H1 (cell line): ENCODE results near the gene CD151. TPM values are rescaled to one million over a fixed set of nuclear protein-coding genes. Genes with fewer than 3 reads are reported as not detected.

Experiments
- CTCF ChIA-PET: fragments of 300-600 bp; sonication (Branson Sonifier 250); formaldehyde crosslinking; loops from one replicate; lab custom pipeline; 2021; ENCODE audit not compliant: partially characterized antibody; lab: Charles Lee
- POLR2A ChIA-PET: fragments of 300-600 bp; sonication (Branson Sonifier 250); formaldehyde crosslinking; loops from one replicate; lab custom pipeline; 2021; ENCODE audit warnings: inconsistent platforms; ENCODE audit not compliant: partially characterized antibody; lab: Charles Lee
- DNase-seq, 2 experiments: peaks; one replicate each; pipeline versions ENCODE4 v3.0.0 to v3.0.0-alpha.2; 2010 to 2022; ENCODE audit warnings: low spot score in 2 of 2, low read depth in 1 of 2, mixed read lengths in 1 of 2
- FAIRE-seq: peaks from 2 replicates; lab custom pipeline; 2011; peaks lifted over from hg19 to GRCh38; lab: Jason Lieb, UNC
- H2AFZ ChIP-seq: 2 replicates; pipeline ENCODE4 v1.8.1; 2012; ENCODE audit warnings: low read length, inconsistent platforms
- H2AK5ac ChIP-seq: 2 replicates; pipeline ENCODE4 v1.6.1; 2013; ENCODE audit warnings: low read depth, low read length
- H2BK120ac ChIP-seq: replicated peaks from 2 replicates; pipeline ENCODE3; 2013; ENCODE audit warnings: low read depth, low read length, inconsistent platforms
- H2BK12ac ChIP-seq: 2 replicates; pipeline ENCODE4 v1.6.1; 2013; ENCODE audit warnings: low read depth, low read length
- H2BK15ac ChIP-seq: 2 replicates; pipeline ENCODE4 v1.6.1; 2013; ENCODE audit warnings: low read length
- H2BK20ac ChIP-seq: 2 replicates; pipeline ENCODE4 v1.6.1; 2013; ENCODE audit warnings: low read length
- H2BK5ac ChIP-seq: 2 replicates; pipeline ENCODE4 v1.6.1; 2013; ENCODE audit warnings: low read depth, low read length
- H3K14ac ChIP-seq: 2 replicates; pipeline ENCODE4 v1.6.1; 2013; ENCODE audit warnings: inconsistent platforms; ENCODE audit not compliant: insufficient read length
- H3K18ac ChIP-seq: 2 replicates; pipeline ENCODE4 v1.6.1; 2013; ENCODE audit warnings: low read length; ENCODE audit errors: extremely low read depth
- H3K23ac ChIP-seq: 2 replicates; pipeline ENCODE4 v1.6.1; 2013; ENCODE audit warnings: inconsistent platforms; ENCODE audit not compliant: insufficient read length
- H3K23me2 ChIP-seq: 2 replicates; pipeline ENCODE4 v1.6.1; 2013; ENCODE audit warnings: low read depth, low read length
- H3K27ac ChIP-seq: 2 replicates; pipeline ENCODE4 v1.6.1; 2011; ENCODE audit warnings: low read depth, low read length, inconsistent platforms
- H3K27me3 ChIP-seq, 4 experiments: replicated peaks in 1 of 4; 1 replicate in 1 of 4; 2 replicates in 3 of 4; pipeline versions ENCODE4 v1.6.1 to v1.8.1; 2011 to 2013; ENCODE audit warnings: low read length in 3 of 4, mild to moderate bottlenecking in 3 of 4, inconsistent platforms in 2 of 4, mixed read lengths in 2 of 4, moderate library complexity in 1 of 4; ENCODE audit not compliant: control insufficient read depth in 3 of 4, insufficient read depth in 3 of 4; ENCODE audit errors: extremely low read depth in 1 of 4
- H3K36me3 ChIP-seq, 4 experiments: 2 replicates each; pipeline versions ENCODE4 v1.6.1 to v1.8.1; 2011 to 2013; ENCODE audit warnings: mild to moderate bottlenecking in 4 of 4, low read length in 3 of 4, moderate library complexity in 2 of 4, control low read depth in 1 of 4, inconsistent platforms in 1 of 4; ENCODE audit not compliant: insufficient read depth in 4 of 4, control insufficient read depth in 2 of 4
- H3K4ac ChIP-seq: replicated peaks from 2 replicates; pipeline ENCODE3; 2013; ENCODE audit warnings: low read length, low read depth, mixed read lengths, inconsistent platforms; ENCODE audit not compliant: insufficient read length
- H3K4me1 ChIP-seq, 4 experiments: replicated peaks in 1 of 4; 1 replicate in 1 of 4; 2 replicates in 3 of 4; pipeline versions ENCODE4 v1.6.1 to v1.8.1; 2011 to 2013; ENCODE audit warnings: low read length in 3 of 4, inconsistent platforms in 2 of 4, mixed read lengths in 1 of 4; ENCODE audit not compliant: insufficient read depth in 4 of 4, control insufficient read depth in 3 of 4
- H3K4me2 ChIP-seq, 2 experiments: 2 replicates each; pipeline versions ENCODE4 v1.6.1 to v1.8.1; 2011 to 2013; ENCODE audit warnings: low read depth in 2 of 2, low read length in 2 of 2, control low read depth in 1 of 2, inconsistent platforms in 1 of 2, mild to moderate bottlenecking in 1 of 2; ENCODE audit not compliant: insufficient read depth in 1 of 2
- H3K4me3 ChIP-seq, 4 experiments: fragments of 200-600, 300-600 bp in 1 of 4; sonication (generic), shearing (Covaris generic), sonication (Bioruptor Twin) in 1 of 4; 2 replicates each; pipeline versions ENCODE4 v1.5.1 to v1.8.1; 2011 to 2016; ENCODE audit warnings: low read length in 4 of 4, low read depth in 3 of 4, control low read depth in 2 of 4, inconsistent platforms in 2 of 4, mild to moderate bottlenecking in 2 of 4, mixed read lengths in 1 of 4, moderate library complexity in 1 of 4; ENCODE audit not compliant: insufficient read depth in 2 of 4; ENCODE audit errors: extremely low read depth in 1 of 4
- H3K56ac ChIP-seq: replicated peaks from 2 replicates; pipeline ENCODE3; 2013; ENCODE audit warnings: low read depth, mild to moderate bottlenecking, mixed read lengths, low read length, inconsistent platforms; ENCODE audit not compliant: insufficient read length
- H3K79me1 ChIP-seq: 2 replicates; pipeline ENCODE4 v1.6.1; 2013; ENCODE audit warnings: low read depth, low read length, control low read depth
- H3K79me2 ChIP-seq, 2 experiments: 2 replicates each; pipeline versions ENCODE4 v1.6.1 to v1.8.1; 2012 to 2013; ENCODE audit warnings: low read length in 2 of 2, mild to moderate bottlenecking in 2 of 2, inconsistent platforms in 1 of 2; ENCODE audit not compliant: insufficient read depth in 2 of 2, control insufficient read depth in 1 of 2
- H3K9ac ChIP-seq, 4 experiments: replicated peaks in 1 of 4; 1 replicate in 1 of 4; 2 replicates in 3 of 4; pipeline versions ENCODE4 v1.6.1 to v1.8.1; 2011 to 2013; ENCODE audit warnings: low read depth in 3 of 4, low read length in 3 of 4, control low read depth in 2 of 4, mild to moderate bottlenecking in 2 of 4, moderate library complexity in 2 of 4, inconsistent platforms in 1 of 4; ENCODE audit errors: extremely low read depth in 1 of 4
- H3K9me3 ChIP-seq, 2 experiments: 2 replicates each; pipeline versions ENCODE4 v1.6.1 to v1.8.1; 2012 to 2013; ENCODE audit warnings: mild to moderate bottlenecking in 2 of 2, moderate library complexity in 2 of 2, control low read depth in 1 of 2, inconsistent platforms in 1 of 2, low read depth in 1 of 2, low read length in 1 of 2, mixed read lengths in 1 of 2; ENCODE audit not compliant: insufficient read depth in 2 of 2
- H4K20me1 ChIP-seq, 2 experiments: replicated peaks in 1 of 2; 2 replicates each; pipeline versions ENCODE3 to v1.8.1; 2011 to 2013; ENCODE audit warnings: inconsistent platforms in 2 of 2, low read length in 2 of 2, mild to moderate bottlenecking in 1 of 2; ENCODE audit not compliant: insufficient read depth in 2 of 2, control insufficient read depth in 1 of 2
- H4K5ac ChIP-seq: 2 replicates; pipeline ENCODE4 v1.6.1; 2013; ENCODE audit warnings: low read length, low read depth, mixed read lengths, inconsistent platforms; ENCODE audit not compliant: insufficient read length
- H4K8ac ChIP-seq: 2 replicates; pipeline ENCODE4 v1.8.0; 2013; ENCODE audit warnings: mild to moderate bottlenecking, moderate library complexity, low read length, inconsistent platforms; ENCODE audit not compliant: insufficient read depth; ENCODE audit errors: extremely low read depth
- H4K91ac ChIP-seq: replicated peaks from 2 replicates; pipeline ENCODE3; 2013; ENCODE audit warnings: low read length, mixed read lengths, inconsistent platforms; ENCODE audit not compliant: insufficient read length
- ATF2 ChIP-seq: IDR thresholded peaks from 2 replicates; pipeline ENCODE4 v1.6.1; 2012; ENCODE audit warnings: low read length, inconsistent platforms
- ATF3 ChIP-seq: IDR thresholded peaks from 2 replicates; pipeline ENCODE4 v1.6.1; 2011; ENCODE audit warnings: low read depth, mild to moderate bottlenecking, low read length; ENCODE audit not compliant: insufficient read depth
- CTCF ChIP-seq, 3 experiments: IDR thresholded peaks; 1 replicate in 2 of 3; 2 replicates in 1 of 3; pipeline versions ENCODE4 v1.5.1 to v1.6.1; 2011; ENCODE audit warnings: low read length in 3 of 3, mild to moderate bottlenecking in 3 of 3, inconsistent platforms in 2 of 3, low read depth in 1 of 3, moderate library complexity in 1 of 3; ENCODE audit not compliant: insufficient read depth in 1 of 3; ENCODE audit errors: control extremely low read depth in 1 of 3
- FOSL1 ChIP-seq: IDR thresholded peaks from 2 replicates; pipeline ENCODE4 v1.6.1; 2011; ENCODE audit warnings: mild to moderate bottlenecking, low read depth, low read length, moderate library complexity; ENCODE audit not compliant: insufficient read depth
- NRF1 ChIP-seq: IDR thresholded peaks from 2 replicates; pipeline ENCODE4 v1.6.1; 2011; ENCODE audit warnings: mild to moderate bottlenecking, low read depth, low read length, improper control_type of control experiment
- POLR2AphosphoS5 ChIP-seq: IDR thresholded peaks from 2 replicates; pipeline ENCODE4 v1.6.1; 2011; ENCODE audit warnings: low read depth, low read length
- SIX5 ChIP-seq: IDR thresholded peaks from 2 replicates; pipeline ENCODE4 v1.6.1; 2011; ENCODE audit warnings: mild to moderate bottlenecking, low read depth, low read length
- SRF ChIP-seq: IDR thresholded peaks from 2 replicates; pipeline ENCODE4 v1.6.1; 2011; ENCODE audit warnings: mild to moderate bottlenecking, low read depth, low read length, moderate library complexity
- WGBS, 2 experiments: shearing (Covaris generic) in 1 of 2; methylation state at CpG; one replicate each; pipeline versions ENCODE4 v1.1.6 to v1.1.7; 2013 to 2015; ENCODE audit warnings: low lambda C conversion rate in 2 of 2, mixed read lengths in 2 of 2, inconsistent platforms in 1 of 2, low coverage in 1 of 2, missing lambda C conversion rate in 1 of 2; ENCODE audit not compliant: insufficient replicate concordance in 2 of 2, insufficient coverage in 1 of 2, insufficient read length in 1 of 2; ENCODE audit errors: extremely low coverage in 1 of 2, missing lambda C conversion rate in 1 of 2; 5-methylcytosine and 5-hydroxymethylcytosine counted together
- polyA plus RNA-seq, 7 experiments: library from polyadenylated mRNA; depleted of rRNA in 3 of 7; stranded (reverse) in 5 of 7; unstranded in 2 of 7; fragments of >200 nt in 5 of 7; fragments of 200-250 nt in 2 of 7; gene quantifications; 1 replicate in 5 of 7; 2 replicates in 1 of 7; 4 replicates in 1 of 7; pipeline versions ENCODE4 v1.2.1 to v1.2.3, GENCODE V29; 2011 to 2013; ENCODE audit warnings: missing spikeins in 2 of 7, mixed read lengths in 2 of 7
- total RNA-seq: library from RNA; stranded (reverse); fragmentation: NEBNext Ultra II Directional; extraction: Animal tissue kit (Norgen Biotek cat#: 25700); gene quantifications from 2 replicates; pipeline ENCODE4 v1.2.1, GENCODE V29; 2021

Gene CD151
- total and polyA plus RNA-seq, 2 of the 8 experiments (the other 6 are each of a cell fraction or from before 2014, with no cell fraction given): 101 to 212 TPM

- POLR2A ChIA-PET: interaction anchor here (1.1 to 2.8 kb wide), 5 partner anchors 9 to 15 kb away, joined by 3 to 10 read pairs (median 5); no protein-coding TSS in a partner anchor
- WGBS, 2 experiments: 98% methylated on average over 9 of the region's 16 CpGs; no CpG with 5 or more reads in 1 of the 2 experiments
- no peak for TF ChIP-seq CTCF (IDR thresholded peaks at IDR 0.05; ENCODE audit: control extremely low read depth in 1 of 3, insufficient read depth in 1 of 3, low read depth in 1 of 3, low read length in 3 of 3)
- no peak for TF ChIP-seq FOSL1
- TF ChIP-seq ATF3: no peak
- no peak for TF ChIP-seq POLR2AphosphoS5
- no peak for TF ChIP-seq NRF1
- TF ChIP-seq SIX5: no peak
- TF ChIP-seq ATF2: no peak
- TF ChIP-seq SRF: no peak
Measured at GRCh38 chr11:875203-875602, 42.5 kb downstream of the CD151 start.

More at GRCh38 chr11:875203-875602, 42.5 kb downstream of the CD151 start:
- no peak overlapping the region for H3K4ac ChIP-seq
- no peak overlapping the region for H3K14ac ChIP-seq
- no peak overlapping the region for H3K4me2 ChIP-seq
- CTCF ChIA-PET: interaction anchor here (2.5 to 2.8 kb wide), 2 partner anchors 14 to 27 kb away, joined by 8 to 11 read pairs; no protein-coding TSS in a partner anchor
- no peak overlapping the region for H3K4me3 ChIP-seq
- no peak overlapping the region for H2BK20ac ChIP-seq
- no peak overlapping the region for H4K5ac ChIP-seq
- no peaks in the 10 kb centered on the region for H3K79me2 ChIP-seq
- no peak overlapping the region for H2BK15ac ChIP-seq
- peaks cover 0 to 9% (median 0%) of the 10 kb centered on the region in 4 experiments; a peak in 3 of 8 replicates for H3K36me3 ChIP-seq
- no peak overlapping the region for H3K23ac ChIP-seq
- H2BK5ac ChIP-seq: no peak overlapping the region
- H2BK12ac ChIP-seq: no peak overlapping the region
- no peak overlapping the region for H4K91ac ChIP-seq
- no peaks in the 10 kb centered on the region for H3K27me3 ChIP-seq
- H3K23me2 ChIP-seq: no peaks in the 10 kb centered on the region
- DNase-seq (no peak), FAIRE-seq (no peak)
- H3K9me3 ChIP-seq: no peaks in the 10 kb centered on the region
- no peak overlapping the region for H2AK5ac ChIP-seq
- no peak overlapping the region for H3K27ac ChIP-seq
- no peak overlapping the region for H2AFZ ChIP-seq
- peaks cover 0 to 2% (median under 1%) of the 10 kb centered on the region in 4 experiments; a peak in 4 of 7 replicates for H3K4me1 ChIP-seq
- H3K18ac ChIP-seq: no peak overlapping the region
- no peak overlapping the region for H2BK120ac ChIP-seq
- H3K56ac ChIP-seq: no peak overlapping the region
- H3K9ac ChIP-seq: no peak overlapping the region
- H4K8ac ChIP-seq: no peak overlapping the region; the same call in 1 of the 2 replicates
- H3K79me1 ChIP-seq: no peaks in the 10 kb centered on the region
- H4K20me1 ChIP-seq: peaks cover 10 to 26% of the 10 kb centered on the region in 2 experiments
